BLaER1 treated with 17β-estradiol and CSF1 and Interleukin-3, amounts not matched to agents 10 nM and 100 nM (cell line): Measurements from ENCODE around the gene CEP162.
"Not testable (repeated sequence)": the region's sequence is repeated elsewhere in the genome, so short reads cannot be mapped to it uniquely, and the experiment has no call there.

Source experiments
- H3K27ac ChIP-seq, 11 experiments: shearing (Covaris generic); formaldehyde crosslinking; 2 replicates each; pipeline ENCODE4 v1.8.1; 2022
- H3K27me3 ChIP-seq, 11 experiments: shearing (Covaris generic); formaldehyde crosslinking; 2 replicates each; pipeline ENCODE4 v1.8.1; 2022
- H3K36me3 ChIP-seq, 11 experiments: shearing (Covaris generic); formaldehyde crosslinking; 2 replicates each; pipeline ENCODE4 v1.8.1; 2022
- H3K4me1 ChIP-seq, 10 experiments: shearing (Covaris generic); formaldehyde crosslinking; 2 replicates each; pipeline ENCODE4 v1.8.1; 2022
- H3K4me2 ChIP-seq, 11 experiments: shearing (Covaris generic); formaldehyde crosslinking; 2 replicates each; pipeline ENCODE4 v1.8.1; 2022
- H3K4me3 ChIP-seq, 10 experiments: shearing (Covaris generic); formaldehyde crosslinking; 2 replicates each; pipeline ENCODE4 v1.8.1; 2022
- H3K9ac ChIP-seq, 11 experiments: shearing (Covaris generic); formaldehyde crosslinking; 2 replicates each; pipeline ENCODE4 v1.8.1; 2022
- H3K9me3 ChIP-seq, 11 experiments: shearing (Covaris generic); formaldehyde crosslinking; replicated peaks in 1 of 11; 2 replicates each; pipeline ENCODE4 v1.8.1; 2022
- H4K20me1 ChIP-seq, 11 experiments: shearing (Covaris generic); formaldehyde crosslinking; 2 replicates each; pipeline ENCODE4 v1.8.1; 2022
- Cebpa-rat ChIP-seq, 11 experiments: shearing (Covaris generic); IDR thresholded peaks; 2 replicates each; pipeline ENCODE4 v1.8.1; 2022

The CEP162 gene

GRCh38 chr6:84107495-84107894, 119.9 kb downstream of the CEP162 start:
- Histone ChIP-seq H3K36me3 (no peaks in the 10 kb centered on the region), H3K4me3 (no peak overlapping the region), H3K27ac (no peak overlapping the region), H3K9me3 (peaks cover 0 to 8% (median 0%) of the 10 kb centered on the region in 11 experiments; a peak in 7 of 22 replicates), H3K4me2 (no peak overlapping the region), H4K20me1 (no peaks in the 10 kb centered on the region), H3K9ac (no peak overlapping the region), H3K4me1 (peaks cover 0 to 9% (median 0%) of the 10 kb centered on the region in 10 experiments; a peak in 3 of 20 replicates), H3K27me3 (no peaks in the 10 kb centered on the region)
- no peak for TF ChIP-seq Cebpa-rat (IDR thresholded peaks at IDR 0.05)

GRCh38 chr6:84105215-84105924, 122.1 kb downstream of the CEP162 start:
- not testable (repeated sequence) for H4K20me1 ChIP-seq, H3K9ac ChIP-seq, H3K9me3 ChIP-seq, H3K4me1 ChIP-seq, H3K4me3 ChIP-seq, H3K36me3 ChIP-seq, H3K27me3 ChIP-seq
- Histone ChIP-seq H3K4me2 (peak overlapping the region in 1 of 11 experiments; percentile 47; a peak in 3 of 22 replicates), H3K27ac (peak overlapping the region in 2 of 11 experiments; percentile 46 to 54; a peak in 4 of 22 replicates)

GRCh38 chr6:84103029-84103428, 124.4 kb downstream of the CEP162 start:
- Histone ChIP-seq H3K27ac (no peak overlapping the region), H3K27me3 (no peaks in the 10 kb centered on the region), H3K36me3 (no peaks in the 10 kb centered on the region), H3K4me2 (no peak overlapping the region), H4K20me1 (no peaks in the 10 kb centered on the region), H3K4me1 (peaks cover 0 to 9% (median 0%) of the 10 kb centered on the region in 10 experiments; a peak in 3 of 20 replicates), H3K9me3 (peaks cover 0 to 8% (median 0%) of the 10 kb centered on the region in 11 experiments; a peak in 7 of 22 replicates), H3K9ac (no peak overlapping the region), H3K4me3 (no peak overlapping the region)
- TF ChIP-seq Cebpa-rat (IDR thresholded peaks at IDR 0.05) = no peak

GRCh38 chr6:84095156-84095555, 132.3 kb downstream of the CEP162 start:
- Histone ChIP-seq H3K9me3 (no peaks in the 10 kb centered on the region; a peak in 1 of 22 replicates), H3K27me3 (no peaks in the 10 kb centered on the region), H4K20me1 (no peaks in the 10 kb centered on the region), H3K27ac (no peak overlapping the region), H3K9ac (no peak overlapping the region), H3K4me3 (no peak overlapping the region), H3K4me1 (0 out of 20 replicates have a peak, but pooled peaks cover 0 to 7% (median 0%) of the 10 kb centered on the region in 10 experiments), H3K4me2 (no peak overlapping the region), H3K36me3 (no peaks in the 10 kb centered on the region)
- no peak for TF ChIP-seq Cebpa-rat (IDR thresholded peaks at IDR 0.05)

- H4K20me1 ChIP-seq = no peaks in the 10 kb centered on the region
- no peak overlapping the region for H3K4me3 ChIP-seq
- H3K27ac ChIP-seq = peak overlapping the region in 2 of 11 experiments; percentile 11 to 46; a peak in 3 of 22 replicates
- H3K9me3 ChIP-seq = no peaks in the 10 kb centered on the region; a peak in 1 of 22 replicates
- H3K4me1 ChIP-seq = 0 out of 20 replicates have a peak, but pooled peaks cover 0 to 7% (median 0%) of the 10 kb centered on the region in 10 experiments
- H3K36me3 ChIP-seq = no peaks in the 10 kb centered on the region
- TF ChIP-seq Cebpa-rat (IDR thresholded peaks at IDR 0.05) = no peak
- H3K27me3 ChIP-seq = no peaks in the 10 kb centered on the region
- no peak overlapping the region for H3K9ac ChIP-seq
- H3K4me2 ChIP-seq = 0 out of 22 replicates have a peak overlapping the region, but pooled peaks of 1 of the 11 experiments have one; percentile 17
Observed at GRCh38 chr6:84093441-84094435, 133.7 kb downstream of the CEP162 start.

GRCh38 chr6:84089552-84089951, 137.9 kb downstream of the CEP162 start:
- Histone ChIP-seq H3K9ac (no peak overlapping the region), H3K27me3 (no peaks in the 10 kb centered on the region), H3K4me3 (no peak overlapping the region), H4K20me1 (no peaks in the 10 kb centered on the region), H3K27ac (no peak overlapping the region), H3K4me1 (0 out of 20 replicates have a peak, but pooled peaks cover 0 to 7% (median 0%) of the 10 kb centered on the region in 10 experiments), H3K36me3 (no peaks in the 10 kb centered on the region), H3K4me2 (no peak overlapping the region), H3K9me3 (no peaks in the 10 kb centered on the region; a peak in 1 of 22 replicates)
- TF ChIP-seq Cebpa-rat (IDR thresholded peaks at IDR 0.05) = no peak

GRCh38 chr6:84089081-84089480, 138.4 kb downstream of the CEP162 start:
- Histone ChIP-seq H4K20me1 (no peaks in the 10 kb centered on the region), H3K36me3 (no peaks in the 10 kb centered on the region), H3K9ac (no peak overlapping the region), H3K4me3 (no peak overlapping the region), H3K27me3 (no peaks in the 10 kb centered on the region), H3K4me2 (no peak overlapping the region), H3K4me1 (0 out of 20 replicates have a peak, but pooled peaks cover 0 to 2% (median 0%) of the 10 kb centered on the region in 10 experiments), H3K27ac (no peak overlapping the region), H3K9me3 (no peaks in the 10 kb centered on the region)
- no peak for TF ChIP-seq Cebpa-rat (IDR thresholded peaks at IDR 0.05)

GRCh38 chr6:84086545-84087429, 140.7 kb downstream of the CEP162 start:
- Histone ChIP-seq H3K36me3 (no peaks in the 10 kb centered on the region), H3K27me3 (no peaks in the 10 kb centered on the region), H3K4me2 (no peak overlapping the region), H3K27ac (no peak overlapping the region), H3K9me3 (no peaks in the 10 kb centered on the region), H3K4me1 (no peaks in the 10 kb centered on the region), H3K9ac (no peak overlapping the region), H3K4me3 (no peak overlapping the region), H4K20me1 (no peaks in the 10 kb centered on the region)
- TF ChIP-seq Cebpa-rat (IDR thresholded peaks at IDR 0.05) = no peak
